Right lobe of liver (tissue), 6 donors: ENCODE data around the gene FIGNL1. TPM values are rescaled to one million over a fixed set of nuclear protein-coding genes. Genes with fewer than 3 reads are reported as not detected.

ENCODE experiments used
- ATAC-seq, 4 donors: fragments of 200-7000 bp; cut with Tn5 transposase; one replicate each; pipeline ENCODE4 v1.9.1; 2020; ENCODE audit warnings: mild to moderate bottlenecking in 4 of 4, moderate library complexity in 4 of 4
- DNase-seq, 3 donors: peaks; one replicate each; pipeline ENCODE4 v3.0.0-alpha.2; 2020
- H3K27ac ChIP-seq, 3 donors: fragments of 200-600 bp; one replicate each; pipeline ENCODE4 v1.8.0; 2022
- H3K27me3 ChIP-seq, 2 donors: fragments of 200-600 bp; one replicate each; pipeline ENCODE4 v1.8.0; 2022
- H3K36me3 ChIP-seq, 4 donors: fragments of 200-600 bp; sonication (generic) in 1 of 4; one replicate each; pipeline versions ENCODE4 v1.5.1 to v1.8.0; 2017 to 2022; ENCODE audit warnings: control low read depth in 1 of 4
- H3K4me1 ChIP-seq, 4 donors: fragments of 200-600 bp; sonication (generic) in 1 of 4; one replicate each; pipeline versions ENCODE4 v1.5.1 to v1.8.0; 2017 to 2022; ENCODE audit warnings: control low read depth in 1 of 4
- H3K4me3 ChIP-seq, 3 donors: fragments of 200-600 bp; one replicate each; pipeline ENCODE4 v1.8.0; 2022
- H3K9me3 ChIP-seq, 4 donors: fragments of 200-600 bp; sonication (generic) in 1 of 4; one replicate each; pipeline versions ENCODE4 v1.5.1 to v1.8.0; 2017 to 2022; ENCODE audit warnings: control low read depth in 1 of 4
- POLR2A ChIP-seq: fragments of 450-650 bp; IDR thresholded peaks from one replicate; pipeline ENCODE4 v1.6.1; 2017; ENCODE audit warnings: antibody characterized with exemption, mild to moderate bottlenecking
- WGBS: methylation state at CpG from one replicate; pipeline ENCODE4 v1.1.6; 2018; ENCODE audit warnings: low coverage, low lambda C conversion rate; ENCODE audit not compliant: insufficient coverage; ENCODE audit errors: missing lambda C conversion rate; 5-methylcytosine and 5-hydroxymethylcytosine counted together
- intact Hi-C, 2 donors: fragments of 100-400 bp; cut with DNase I; formaldehyde crosslinking; loops; one replicate each; pipeline versions ENCODE4 v1.11.2 to v1.14.1; 2022
- total RNA-seq, 6 experiments: library from RNA; depleted of rRNA in 2 of 6; stranded (reverse); fragments of >200 nt in 2 of 6; fragmentation: NEBNext Ultra II Directional in 3 of 6; extraction: Animal tissue kit (Norgen Biotek cat#: 25700) in 3 of 6; gene quantifications; one replicate each; pipeline versions ENCODE4 v1.1.0 to v1.2.4, GENCODE V29; 2016 to 2023
- TF ChIP-seq, protein P1 (sequence below), 4 donors: fragments of 200-600 bp in 3 of 4; fragments of 450-650 bp in 1 of 4; IDR thresholded peaks; one replicate each; pipeline versions ENCODE4 v1.5.1 to v1.8.0; 2016 to 2022; ENCODE audit warnings: antibody characterized with exemption in 4 of 4, mild to moderate bottlenecking in 2 of 4
- donor health status: DM: no; HTN: yes; CAD: no.
- donor health status: DM: no; HTN: no; CAD: no.
- donor health status: DM: no; HTN: no; CAD: no.
- donor health status: DM: no; HTN: yes; CAD: no.
- donor health status: DM: no; HTN: yes; CAD: no.

FIGNL1 gene
- total RNA-seq, 6 experiments from 2014 or later = 2.0 to 12.2 (median 4.4) TPM

DNA sequence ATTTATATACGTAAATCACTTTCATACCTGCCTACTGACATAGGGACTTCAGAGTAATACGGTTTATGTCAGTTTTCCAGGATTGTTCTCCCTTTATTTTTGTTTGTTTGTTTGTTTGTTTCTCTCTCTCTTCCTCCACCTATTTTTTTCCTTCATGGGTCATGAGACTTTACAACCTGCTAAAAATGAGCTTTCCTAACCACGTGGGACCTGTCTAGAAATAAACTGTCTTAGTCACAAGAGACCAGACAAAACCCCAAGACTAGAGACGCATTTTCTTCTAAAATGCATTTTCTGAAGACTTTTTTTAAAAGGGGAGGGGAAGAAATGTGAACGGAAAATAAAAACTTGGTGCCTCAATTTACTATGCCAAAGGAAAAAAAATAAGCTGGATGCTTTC, 41.1 kb upstream of the FIGNL1 start:
- Histone ChIP-seq H3K27me3 (no peaks in the 10 kb centered on the region), H3K4me3 (no peak overlapping the region), H3K36me3 (no peaks in the 10 kb centered on the region), H3K4me1 (no peaks in the 10 kb centered on the region), H3K27ac (no peak overlapping the region), H3K9me3 (no peaks in the 10 kb centered on the region)
- intact Hi-C loops = no loop called here
- no peak for TF ChIP-seq POLR2A
- TF ChIP-seq, protein P1, sequence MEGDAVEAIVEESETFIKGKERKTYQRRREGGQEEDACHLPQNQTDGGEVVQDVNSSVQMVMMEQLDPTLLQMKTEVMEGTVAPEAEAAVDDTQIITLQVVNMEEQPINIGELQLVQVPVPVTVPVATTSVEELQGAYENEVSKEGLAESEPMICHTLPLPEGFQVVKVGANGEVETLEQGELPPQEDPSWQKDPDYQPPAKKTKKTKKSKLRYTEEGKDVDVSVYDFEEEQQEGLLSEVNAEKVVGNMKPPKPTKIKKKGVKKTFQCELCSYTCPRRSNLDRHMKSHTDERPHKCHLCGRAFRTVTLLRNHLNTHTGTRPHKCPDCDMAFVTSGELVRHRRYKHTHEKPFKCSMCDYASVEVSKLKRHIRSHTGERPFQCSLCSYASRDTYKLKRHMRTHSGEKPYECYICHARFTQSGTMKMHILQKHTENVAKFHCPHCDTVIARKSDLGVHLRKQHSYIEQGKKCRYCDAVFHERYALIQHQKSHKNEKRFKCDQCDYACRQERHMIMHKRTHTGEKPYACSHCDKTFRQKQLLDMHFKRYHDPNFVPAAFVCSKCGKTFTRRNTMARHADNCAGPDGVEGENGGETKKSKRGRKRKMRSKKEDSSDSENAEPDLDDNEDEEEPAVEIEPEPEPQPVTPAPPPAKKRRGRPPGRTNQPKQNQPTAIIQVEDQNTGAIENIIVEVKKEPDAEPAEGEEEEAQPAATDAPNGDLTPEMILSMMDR (IDR thresholded peaks at IDR 0.05) = no peak
- DNase-seq (no peak), ATAC-seq (no peak)
- 71% methylated on average over 5 of the region's 5 CpGs for WGBS

DNA sequence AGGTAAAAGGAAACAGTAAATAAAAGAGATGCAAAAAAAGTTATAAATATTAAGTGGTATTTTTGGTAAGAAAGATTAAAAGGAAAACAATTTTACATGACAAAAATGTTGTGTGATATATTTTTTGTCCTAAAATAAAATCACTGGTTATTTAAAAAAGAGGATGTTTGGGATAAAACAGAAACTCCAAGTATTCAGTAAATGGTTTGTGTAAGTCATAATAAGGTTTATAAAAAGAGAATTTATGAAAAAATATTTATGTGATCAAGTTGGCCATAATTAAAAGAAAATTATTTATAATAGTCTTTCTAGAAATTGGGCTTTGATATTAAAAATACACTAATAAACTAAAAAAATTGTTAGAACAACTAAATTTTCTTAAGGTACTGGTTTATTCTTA, 38.2 kb upstream of the FIGNL1 start:
- no peak overlapping the region for H3K27ac ChIP-seq
- intact Hi-C loops = no loop called here
- H3K9me3 ChIP-seq = no peaks in the 10 kb centered on the region
- no peak for ATAC-seq
- H3K36me3 ChIP-seq = no peaks in the 10 kb centered on the region
- no peak overlapping the region for H3K4me3 ChIP-seq
- H3K4me1 ChIP-seq = no peaks in the 10 kb centered on the region
- TF ChIP-seq POLR2A = no peak
- TF ChIP-seq, protein P1 (IDR thresholded peaks at IDR 0.05) = no peak
- no peaks in the 10 kb centered on the region for H3K27me3 ChIP-seq
- DNase-seq = no peak

DNA sequence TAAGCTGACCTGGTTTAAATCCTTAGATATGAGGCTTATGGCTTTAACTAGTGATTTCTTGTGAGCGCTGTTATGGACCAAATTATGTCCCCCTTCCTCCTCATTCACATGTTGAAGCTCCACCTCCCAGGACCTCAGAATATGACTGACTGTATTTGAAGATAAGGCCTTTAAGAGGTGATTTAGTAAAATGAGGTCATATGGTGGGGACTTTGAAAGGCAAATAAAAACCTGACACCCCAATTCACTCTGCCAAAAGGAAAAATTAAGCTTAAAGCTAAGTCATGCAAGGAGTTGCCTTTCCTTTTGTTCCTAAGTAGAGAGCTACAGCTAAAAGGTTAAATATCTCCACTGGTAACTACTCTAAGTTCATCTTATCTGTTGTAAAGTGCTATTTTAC, 36.4 kb upstream of the FIGNL1 start:
- H3K9me3 ChIP-seq = no peaks in the 10 kb centered on the region
- H3K4me3 ChIP-seq = no peak overlapping the region
- no peaks in the 10 kb centered on the region for H3K4me1 ChIP-seq
- no peak overlapping the region for H3K27ac ChIP-seq
- intact Hi-C loops = no loop called here
- TF ChIP-seq POLR2A = no peak
- TF ChIP-seq, protein P1 (IDR thresholded peaks at IDR 0.05) = no peak
- H3K27me3 ChIP-seq = no peaks in the 10 kb centered on the region
- ATAC-seq = no peak
- WGBS = 83% methylated on average over 1 of the region's 1 CpG
- no peak for DNase-seq
- H3K36me3 ChIP-seq = no peaks in the 10 kb centered on the region

DNA sequence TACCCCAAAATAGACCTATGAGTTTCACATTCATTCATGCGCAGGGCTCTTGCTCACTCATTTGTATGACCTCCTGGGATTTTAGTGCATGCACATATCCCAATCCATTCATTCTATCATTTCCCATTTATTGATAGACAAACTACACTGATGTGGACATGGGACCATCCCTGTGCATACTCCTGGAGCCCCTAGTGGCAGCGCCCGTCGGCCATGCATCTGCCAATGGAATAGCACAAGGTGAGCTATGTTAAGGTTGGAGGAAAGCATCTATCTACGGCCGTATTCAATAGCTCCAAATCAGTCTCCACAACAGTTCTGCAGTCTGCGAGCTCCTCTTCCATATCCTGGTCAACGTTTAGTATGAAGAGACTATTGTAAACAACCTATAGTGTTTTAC, 31.7 kb upstream of the FIGNL1 start:
- TF ChIP-seq, protein P1 (IDR thresholded peaks at IDR 0.05) = no peak
- no peak for TF ChIP-seq POLR2A
- DNase-seq (no peak), ATAC-seq (no peak)
- WGBS = 84% methylated on average over 8 of the region's 8 CpGs
- H3K9me3 ChIP-seq = no peaks in the 10 kb centered on the region
- no peak overlapping the region for H3K4me3 ChIP-seq
- H3K27me3 ChIP-seq = no peaks in the 10 kb centered on the region
- H3K27ac ChIP-seq = no peak overlapping the region
- intact Hi-C loops = no loop called here
- no peaks in the 10 kb centered on the region for H3K36me3 ChIP-seq
- H3K4me1 ChIP-seq = no peaks in the 10 kb centered on the region

DNA sequence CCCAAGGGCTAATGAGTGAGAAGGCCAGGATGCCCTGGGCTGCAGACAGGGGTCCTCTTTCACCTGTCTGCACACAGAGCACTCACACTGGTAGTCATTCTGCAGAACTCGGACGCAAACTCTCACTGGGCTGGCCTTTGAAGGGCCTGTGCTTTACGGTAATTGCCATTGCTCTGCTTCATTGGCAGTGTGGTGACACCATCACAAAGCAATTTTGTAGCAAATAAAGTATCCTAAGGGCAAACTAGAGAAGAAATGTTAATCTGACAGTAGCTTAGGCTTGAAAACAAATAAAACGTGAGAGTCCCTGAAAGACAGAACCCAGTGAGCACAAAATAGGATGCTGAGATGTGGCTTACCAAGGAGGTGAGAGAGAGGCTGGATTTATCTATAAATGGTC, 30.6 kb upstream of the FIGNL1 start:
- DNase-seq = no peak
- H3K27ac ChIP-seq = no peak overlapping the region
- H3K4me1 ChIP-seq = no peaks in the 10 kb centered on the region
- H3K27me3 ChIP-seq = no peaks in the 10 kb centered on the region
- intact Hi-C loops = no loop called here
- no peak for ATAC-seq
- no peaks in the 10 kb centered on the region for H3K9me3 ChIP-seq
- no peaks in the 10 kb centered on the region for H3K36me3 ChIP-seq
- WGBS = 43% methylated on average over 4 of the region's 4 CpGs
- no peak overlapping the region for H3K4me3 ChIP-seq
- TF ChIP-seq POLR2A = no peak
- TF ChIP-seq, protein P1 (IDR thresholded peaks at IDR 0.05) = no peak
